Endometrial microvascular endothelial cells (primary cell): Measurements from ENCODE around the gene FHOD3. TPM values are rescaled to one million over a fixed set of nuclear protein-coding genes. Genes with fewer than 3 reads are reported as not detected.

Experiments
- in situ Hi-C: cut with HindIII; loops from 2 replicates; pipeline ENCODE4 v1.10.0; 2017; ENCODE audit warnings: low sequenced_read_pairs, low pct_unique_long_range_greater_than_20kb; ENCODE audit errors: inconsistent ontology term
- total RNA-seq: library from RNA; depleted of rRNA; stranded (reverse); fragments of >200 nt; gene quantifications from one replicate; pipeline ENCODE4 v1.2.3, GENCODE V29; 2015; ENCODE audit errors: inconsistent ontology term

The FHOD3 gene
- total RNA-seq, 1 donor from 2014 or later = 0.93 TPM

GRCh38 chr18:36580874-36581750, 283.6 kb downstream of the FHOD3 start:
- in situ Hi-C loops = no loop called here

GRCh38 chr18:36582988-36583745, 285.7 kb downstream of the FHOD3 start:
- in situ Hi-C loops = no loop called here

GRCh38 chr18:36589857-36590543, 292.5 kb downstream of the FHOD3 start:
- in situ Hi-C loops = no loop called here

- in situ Hi-C loops = no loop called here
These were observed 293.4 kb downstream of the FHOD3 start for GRCh38 chr18:36590621-36591580.

GRCh38 chr18:36592282-36592681, 294.8 kb downstream of the FHOD3 start:
- in situ Hi-C loops = no loop called here

GRCh38 chr18:36593001-36593400, 295.5 kb downstream of the FHOD3 start:
- in situ Hi-C loops = no loop called here

GRCh38 chr18:36593641-36594040, 296.1 kb downstream of the FHOD3 start:
- in situ Hi-C loops = no loop called here

- in situ Hi-C loops = no loop called here
These were observed 297.1 kb downstream of the FHOD3 start for GRCh38 chr18:36594621-36595020.

- in situ Hi-C loops = no loop called here
These were observed 297.7 kb downstream of the FHOD3 start for GRCh38 chr18:36595046-36595817.

- in situ Hi-C loops = no loop called here
These were observed 298.3 kb downstream of the FHOD3 start for GRCh38 chr18:36595818-36596215.

- in situ Hi-C loops = no loop called here
These were observed 300.1 kb downstream of the FHOD3 start for GRCh38 chr18:36597636-36598035.

GRCh38 chr18:36600548-36600947, 303.0 kb downstream of the FHOD3 start:
- in situ Hi-C loops = no loop called here

GRCh38 chr18:36601316-36601715, 303.8 kb downstream of the FHOD3 start:
- in situ Hi-C loops = no loop called here

GRCh38 chr18:36602071-36602470, 304.6 kb downstream of the FHOD3 start:
- in situ Hi-C loops = no loop called here

- in situ Hi-C loops = no loop called here
These were observed 305.1 kb downstream of the FHOD3 start for GRCh38 chr18:36602620-36603019.

GRCh38 chr18:36608107-36608506, 310.6 kb downstream of the FHOD3 start:
- in situ Hi-C loops = no loop called here

- in situ Hi-C loops = no loop called here
These were observed 312.7 kb downstream of the FHOD3 start for GRCh38 chr18:36610258-36610657.

GRCh38 chr18:36610661-36611060, 313.1 kb downstream of the FHOD3 start:
- in situ Hi-C loops = no loop called here
